ENCODE results near the gene CLMN. TPM values are rescaled to one million over a fixed set of nuclear protein-coding genes. Genes with fewer than 3 reads are reported as not detected.

Gene CLMN
- total RNA-seq, 1 donor = 1.1 TPM

DNA sequence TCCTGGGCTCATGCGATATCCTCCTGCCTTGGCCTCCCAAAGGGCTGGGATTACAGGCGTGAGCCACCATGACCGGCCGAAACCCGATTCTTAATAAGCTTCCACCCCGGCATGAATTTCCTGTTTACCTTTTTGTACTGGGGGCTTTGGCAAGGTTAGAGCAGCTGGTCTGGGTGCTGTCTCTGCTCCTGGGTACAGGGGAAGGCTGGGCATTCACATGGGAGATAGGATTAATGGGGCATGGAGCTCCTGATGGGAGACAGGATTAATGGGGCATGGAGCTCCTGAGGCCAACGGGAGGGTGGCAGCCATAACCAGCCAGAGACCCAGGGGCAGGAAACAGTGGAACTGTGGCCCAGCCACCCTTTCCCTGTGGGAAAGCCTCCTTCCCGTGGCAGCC lies 92.9 kb downstream of the CLMN start:
- DNase-seq (ENCODE audit: insufficient read length, low spot score, missing footprints) = no peak
- TF ChIP-seq, protein P1, sequence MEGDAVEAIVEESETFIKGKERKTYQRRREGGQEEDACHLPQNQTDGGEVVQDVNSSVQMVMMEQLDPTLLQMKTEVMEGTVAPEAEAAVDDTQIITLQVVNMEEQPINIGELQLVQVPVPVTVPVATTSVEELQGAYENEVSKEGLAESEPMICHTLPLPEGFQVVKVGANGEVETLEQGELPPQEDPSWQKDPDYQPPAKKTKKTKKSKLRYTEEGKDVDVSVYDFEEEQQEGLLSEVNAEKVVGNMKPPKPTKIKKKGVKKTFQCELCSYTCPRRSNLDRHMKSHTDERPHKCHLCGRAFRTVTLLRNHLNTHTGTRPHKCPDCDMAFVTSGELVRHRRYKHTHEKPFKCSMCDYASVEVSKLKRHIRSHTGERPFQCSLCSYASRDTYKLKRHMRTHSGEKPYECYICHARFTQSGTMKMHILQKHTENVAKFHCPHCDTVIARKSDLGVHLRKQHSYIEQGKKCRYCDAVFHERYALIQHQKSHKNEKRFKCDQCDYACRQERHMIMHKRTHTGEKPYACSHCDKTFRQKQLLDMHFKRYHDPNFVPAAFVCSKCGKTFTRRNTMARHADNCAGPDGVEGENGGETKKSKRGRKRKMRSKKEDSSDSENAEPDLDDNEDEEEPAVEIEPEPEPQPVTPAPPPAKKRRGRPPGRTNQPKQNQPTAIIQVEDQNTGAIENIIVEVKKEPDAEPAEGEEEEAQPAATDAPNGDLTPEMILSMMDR (IDR thresholded peaks at IDR 0.05; ENCODE audit: extremely low read depth, low read depth, low read length) = no peak
- Histone ChIP-seq H3K4me1 (ENCODE audit: insufficient read depth, low read length) (peaks cover 6% of the 10 kb centered on the region), H3K27me3 (ENCODE audit: insufficient read depth, low read length) (no peaks in the 10 kb centered on the region), H3K9me3 (ENCODE audit: low read depth, low read length) (no peaks in the 10 kb centered on the region), H3K36me3 (ENCODE audit: insufficient read depth, low read length) (no peaks in the 10 kb centered on the region), H4K20me1 (ENCODE audit: insufficient read depth, low read length) (no peaks in the 10 kb centered on the region), H3K4me3 (ENCODE audit: insufficient read depth, low read length) (no peak overlapping the region), H3K27ac (ENCODE audit: low read depth, low read length) (no peak overlapping the region), H3K79me2 (ENCODE audit: insufficient read depth, low read length) (no peaks in the 10 kb centered on the region), H3K4me2 (ENCODE audit: insufficient read depth, low read length) (peak overlapping the region; percentile 50), H2AFZ (ENCODE audit: low read length) (no peak overlapping the region)

DNA sequence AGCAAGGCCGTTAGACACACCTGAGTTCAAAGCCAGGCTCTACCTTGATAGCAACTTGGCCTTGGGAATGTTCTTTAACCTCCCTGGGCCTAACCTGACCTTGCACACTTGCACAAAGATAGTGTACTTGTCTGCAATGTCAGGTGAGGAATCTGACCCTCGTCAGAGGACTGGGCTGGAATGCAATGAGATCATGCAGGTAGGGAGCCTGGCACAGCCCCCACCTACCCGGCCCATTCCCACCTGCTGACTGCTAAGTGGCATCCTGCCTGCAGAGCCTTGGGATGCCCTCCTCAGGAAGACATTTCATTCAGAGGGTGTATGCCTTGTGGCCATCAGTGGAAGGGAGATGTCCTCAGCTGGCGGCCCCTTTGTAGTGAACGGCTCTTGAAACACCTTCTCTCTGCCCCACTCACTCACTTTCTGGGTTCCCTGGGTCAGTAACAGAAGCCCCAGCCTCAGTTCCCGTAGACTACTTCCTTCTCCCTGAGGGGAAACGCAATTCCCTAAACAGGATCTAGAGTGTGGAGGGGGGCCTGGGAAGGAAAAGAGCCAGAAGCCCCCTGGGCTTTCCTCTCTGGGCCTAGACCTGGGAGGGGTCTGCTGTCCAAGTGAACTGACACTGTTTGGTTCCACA lies 94.3 kb downstream of the CLMN start:
- H3K79me2 ChIP-seq (ENCODE audit: insufficient read depth, low read length) = no peaks in the 10 kb centered on the region
- H4K20me1 ChIP-seq (ENCODE audit: insufficient read depth, low read length) = no peaks in the 10 kb centered on the region
- peaks cover 8% of the 10 kb centered on the region for H3K4me1 ChIP-seq (ENCODE audit: insufficient read depth, low read length)
- H3K36me3 ChIP-seq (ENCODE audit: insufficient read depth, low read length) = no peaks in the 10 kb centered on the region
- no peak overlapping the region for H3K4me3 ChIP-seq (ENCODE audit: insufficient read depth, low read length)
- no peaks in the 10 kb centered on the region for H3K9me3 ChIP-seq (ENCODE audit: low read depth, low read length)
- no peak overlapping the region for H3K27ac ChIP-seq (ENCODE audit: low read depth, low read length)
- H3K27me3 ChIP-seq (ENCODE audit: insufficient read depth, low read length) = no peaks in the 10 kb centered on the region
- TF ChIP-seq, protein P1 (IDR thresholded peaks at IDR 0.05; ENCODE audit: extremely low read depth, low read depth, low read length) = no peak
- no peak for DNase-seq (ENCODE audit: insufficient read length, low spot score, missing footprints)
- H3K4me2 ChIP-seq (ENCODE audit: insufficient read depth, low read length) = no peak overlapping the region
- H2AFZ ChIP-seq (ENCODE audit: low read length) = no peak overlapping the region

DNA sequence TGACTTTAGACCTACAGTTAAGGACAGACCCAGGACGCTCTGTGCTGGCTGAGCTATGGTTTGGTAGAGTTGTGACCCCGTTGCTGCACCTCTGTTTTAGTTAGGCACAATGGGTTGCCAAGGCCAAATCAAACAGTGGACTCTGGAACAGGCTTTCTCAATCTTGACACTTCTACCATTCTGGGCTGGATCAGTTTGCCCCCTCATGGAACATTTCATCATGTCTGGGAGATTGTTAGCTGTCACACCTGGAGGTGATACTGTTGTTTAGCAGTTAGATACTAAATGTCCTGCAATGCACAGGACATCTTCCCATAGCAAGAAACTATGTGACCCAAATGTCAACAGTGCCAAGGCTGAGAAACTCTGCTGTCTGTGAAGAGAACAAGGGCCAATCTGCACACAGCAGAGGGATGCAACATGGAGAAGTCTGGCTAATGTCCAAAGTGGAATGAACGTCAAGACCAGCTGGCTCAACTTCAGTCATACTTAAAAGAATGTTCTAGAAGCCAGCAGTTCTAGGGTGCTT lies 96.8 kb downstream of the CLMN start:
- no peak overlapping the region for H3K4me2 ChIP-seq (ENCODE audit: insufficient read depth, low read length)
- no peak for DNase-seq (ENCODE audit: insufficient read length, low spot score, missing footprints)
- no peaks in the 10 kb centered on the region for H3K79me2 ChIP-seq (ENCODE audit: insufficient read depth, low read length)
- no peak overlapping the region for H3K27ac ChIP-seq (ENCODE audit: low read depth, low read length)
- H2AFZ ChIP-seq (ENCODE audit: low read length) = no peak overlapping the region
- no peaks in the 10 kb centered on the region for H4K20me1 ChIP-seq (ENCODE audit: insufficient read depth, low read length)
- no peaks in the 10 kb centered on the region for H3K9me3 ChIP-seq (ENCODE audit: low read depth, low read length)
- H3K27me3 ChIP-seq (ENCODE audit: insufficient read depth, low read length) = no peaks in the 10 kb centered on the region
- H3K4me1 ChIP-seq (ENCODE audit: insufficient read depth, low read length) = peaks cover 8% of the 10 kb centered on the region
- no peak overlapping the region for H3K4me3 ChIP-seq (ENCODE audit: insufficient read depth, low read length)
- H3K36me3 ChIP-seq (ENCODE audit: insufficient read depth, low read length) = no peaks in the 10 kb centered on the region
- TF ChIP-seq, protein P1 (IDR thresholded peaks at IDR 0.05; ENCODE audit: extremely low read depth, low read depth, low read length) = no peak

DNA sequence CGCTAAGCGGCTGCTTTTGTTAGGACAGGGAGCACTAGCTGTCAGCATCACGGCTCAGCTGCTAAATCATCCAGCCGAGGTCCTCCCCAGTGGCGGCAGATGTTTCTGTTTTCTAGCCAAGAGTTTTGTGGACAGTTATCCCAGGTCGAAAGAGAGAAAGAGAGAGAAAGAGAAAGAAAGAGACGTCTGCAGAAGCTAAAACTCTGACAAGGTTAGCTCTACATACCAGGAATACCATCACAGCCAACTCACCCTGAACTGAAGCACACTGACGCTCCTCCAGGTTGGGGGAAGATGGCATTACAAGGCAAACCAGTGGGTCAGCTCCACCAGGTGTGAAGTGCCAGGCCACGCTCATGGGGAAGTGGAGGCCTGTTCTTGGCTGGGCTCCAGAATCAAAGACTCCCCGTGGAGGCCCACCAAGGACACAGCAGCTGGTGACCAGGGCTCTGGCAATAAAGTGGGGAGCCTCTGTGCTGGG lies 97.5 kb downstream of the CLMN start:
- Histone ChIP-seq H3K79me2 (ENCODE audit: insufficient read depth, low read length) (no peaks in the 10 kb centered on the region), H3K27ac (ENCODE audit: low read depth, low read length) (no peak overlapping the region), H3K36me3 (ENCODE audit: insufficient read depth, low read length) (no peaks in the 10 kb centered on the region), H3K4me1 (ENCODE audit: insufficient read depth, low read length) (peaks cover 4% of the 10 kb centered on the region), H3K27me3 (ENCODE audit: insufficient read depth, low read length) (no peaks in the 10 kb centered on the region), H4K20me1 (ENCODE audit: insufficient read depth, low read length) (no peaks in the 10 kb centered on the region), H3K4me3 (ENCODE audit: insufficient read depth, low read length) (no peak overlapping the region), H2AFZ (ENCODE audit: low read length) (no peak overlapping the region), H3K4me2 (ENCODE audit: insufficient read depth, low read length) (peak overlapping the region; percentile 48), H3K9me3 (ENCODE audit: low read depth, low read length) (no peaks in the 10 kb centered on the region)
- TF ChIP-seq, protein P1 (IDR thresholded peaks at IDR 0.05; ENCODE audit: extremely low read depth, low read depth, low read length) = no peak
- no peak for DNase-seq (ENCODE audit: insufficient read length, low spot score, missing footprints)
